ENCODE results near the gene MYO5B.

GRCh38 chr18:49976795-49977560, 218.0 kb downstream of the MYO5B start:
- TF ChIP-seq CTCF (IDR thresholded peaks at IDR 0.05) = no peak
- no peak for TF ChIP-seq EP300 (IDR thresholded peaks at IDR 0.05)
